ENCODE data around the gene RASSF6.

GRCh38 chr4:73650250-73650649, 30.0 kb upstream of the RASSF6 start:
- TF ChIP-seq PBX3 (IDR thresholded peaks at IDR 0.05) (no peak), CTCF (IDR thresholded peaks at IDR 0.05) (no peak), FOXM1 (IDR thresholded peaks at IDR 0.05; ENCODE audit: low read depth) (no peak), EZH2phosphoT487 (IDR thresholded peaks at IDR 0.05; ENCODE audit: borderline replicate concordance, low read depth) (no peak), CHD2 (IDR thresholded peaks at IDR 0.05; ENCODE audit: low read length, partially characterized antibody) (no peak), SIN3A (IDR thresholded peaks at IDR 0.05; ENCODE audit: borderline replicate concordance, low read depth, low read length) (no peak), TCF12 (IDR thresholded peaks at IDR 0.05) (no peak), NRF1 (IDR thresholded peaks at IDR 0.05; ENCODE audit: low read depth, low read length) (no peak), USF2 (IDR thresholded peaks at IDR 0.05; ENCODE audit: borderline replicate concordance, low read depth, low read length) (no peak), POLR2AphosphoS5 (IDR thresholded peaks at IDR 0.05; ENCODE audit: low read depth, low read length) (no peak)
